A549 (cell line): ENCODE measurements around the gene RGMA. TPM values are rescaled to one million over a fixed set of nuclear protein-coding genes. Genes with fewer than 3 reads are reported as not detected.

Experiments used
- ATAC-seq, 2 experiments: fragments of 200-7000 bp in 1 of 2; fragments of >200 bp in 1 of 2; cut with Nextera tagmentation in 1 of 2; cut with Tn5 transposase in 1 of 2; 3 replicates each; pipeline versions ENCODE4 v1.8.0 to v1.9.1; 2018 to 2020; ENCODE audit warnings: mild to moderate bottlenecking in 1 of 2, moderate library complexity in 1 of 2
- CTCF ChIA-PET: fragments of 300-600 bp; sonication (Branson Sonifier 250); formaldehyde crosslinking; extraction: SDS; loops from one replicate; lab custom pipeline; 2021; ENCODE audit warnings: antibody characterized with exemption, inconsistent platforms; lab: Yijun Ruan, JAX
- POLR2A ChIA-PET: fragments of 350-600 bp; formaldehyde crosslinking; extraction: SDS; loops from one replicate; lab custom pipeline; 2021; ENCODE audit warnings: antibody characterized with exemption, inconsistent platforms; lab: Yijun Ruan, JAX
- DNase-seq, 2 experiments: peaks; one replicate each; pipeline versions ENCODE4 v3.0.0 to v3.0.0-alpha.2; 2011 to 2016; ENCODE audit warnings: low read depth in 1 of 2, low spot score in 1 of 2
- FAIRE-seq: peaks from 2 replicates; lab custom pipeline; 2011; peaks lifted over from hg19 to GRCh38; lab: Jason Lieb, UNC
- H3K27ac ChIP-seq, 2 experiments: fragments of >200 bp; sonication (Bioruptor Twin); formaldehyde crosslinking; 3 replicates each; pipeline ENCODE4 v1.5.1; 2016 to 2017
- H3K4me1 ChIP-seq: fragments of >200 bp; sonication (Bioruptor Twin); formaldehyde crosslinking; 3 replicates; pipeline ENCODE4 v1.6.1; 2016
- H3K4me2 ChIP-seq: fragments of >200 bp; sonication (Bioruptor Twin); formaldehyde crosslinking; 3 replicates; pipeline ENCODE4 v1.6.1; 2016
- H3K4me3 ChIP-seq: fragments of >200 bp; sonication (Bioruptor Twin); formaldehyde crosslinking; 3 replicates; pipeline ENCODE4 v1.5.1; 2016
- H3K9me3 ChIP-seq: fragments of >200 bp; sonication (Bioruptor Twin); formaldehyde crosslinking; 3 replicates; pipeline ENCODE4 v1.6.1; 2016
- BCL3 ChIP-seq: fragments of >200 bp; sonication (Bioruptor Twin); formaldehyde crosslinking; IDR thresholded peaks from 3 replicates; pipeline ENCODE4 v1.6.1; 2016
- BHLHE40 ChIP-seq: IDR thresholded peaks from 2 replicates; pipeline ENCODE4 v1.6.1; 2012; ENCODE audit warnings: low read depth, low read length, inconsistent platforms
- CBX8 ChIP-seq: fragments of 200-600 bp; sonication (generic); IDR thresholded peaks from 2 replicates; pipeline ENCODE4 v1.6.1; 2016
- EHMT2 ChIP-seq: fragments of 200-600 bp; sonication (generic); IDR thresholded peaks from 2 replicates; pipeline ENCODE4 v1.6.1; 2016; ENCODE audit warnings: antibody characterized with exemption, low read depth, mild to moderate bottlenecking, moderate library complexity
- ESRRA ChIP-seq: fragments of 150-350 bp; IDR thresholded peaks from 2 replicates; pipeline ENCODE4 v1.6.1; 2014; ENCODE audit warnings: mild to moderate bottlenecking, low read length, borderline replicate concordance
- FOSB ChIP-seq: fragments of 250-450 bp; sonication (Bioruptor Pico); IDR thresholded peaks from 2 replicates; pipeline ENCODE4 v1.5.0; 2020; ENCODE audit warnings: mild to moderate bottlenecking, moderate library complexity
- GATA3 ChIP-seq: IDR thresholded peaks from 2 replicates; pipeline ENCODE4 v1.6.1; 2012; ENCODE audit warnings: borderline replicate concordance
- HDAC2 ChIP-seq: fragments of 200-600 bp; sonication (generic); IDR thresholded peaks from 2 replicates; pipeline ENCODE4 v1.6.1; 2016
- HEYL ChIP-seq: fragments of 250-450 bp; sonication (Bioruptor Pico); IDR thresholded peaks from 2 replicates; pipeline ENCODE4 v1.8.0; 2021; ENCODE audit warnings: mild to moderate bottlenecking, moderate library complexity
- HOXB13 ChIP-seq: fragments of 250-450 bp; sonication (Bioruptor Pico); IDR thresholded peaks from 2 replicates; pipeline ENCODE4 v1.5.0; 2020; ENCODE audit warnings: low read depth, mild to moderate bottlenecking, moderate library complexity
- JUNB ChIP-seq: fragments of >200 bp; sonication (Bioruptor Twin); formaldehyde crosslinking; IDR thresholded peaks from 2 replicates; pipeline ENCODE4 v1.6.1; 2016
- KDM5A ChIP-seq: fragments of 200-600 bp; sonication (generic); IDR thresholded peaks from 2 replicates; pipeline ENCODE4 v1.6.1; 2016; ENCODE audit warnings: antibody characterized with exemption, mild to moderate bottlenecking
- MAZ ChIP-seq: fragments of 150-350 bp; IDR thresholded peaks from 2 replicates; pipeline ENCODE4 v1.6.1; 2014; ENCODE audit warnings: antibody characterized with exemption, low read depth, low read length, borderline replicate concordance
- NFE2L2 ChIP-seq: fragments of 150-350 bp; conservative IDR thresholded peaks from 2 replicates; pipeline ENCODE4 v1.6.1; 2014; ENCODE audit warnings: low read length
- PBX3 ChIP-seq: IDR thresholded peaks from 2 replicates; pipeline ENCODE4 v1.6.1; 2012
- PHF8 ChIP-seq: fragments of 200-600 bp; sonication (generic); IDR thresholded peaks from 2 replicates; pipeline ENCODE4 v1.6.1; 2016; ENCODE audit warnings: low read depth, mild to moderate bottlenecking, antibody characterized with exemption, moderate library complexity, borderline replicate concordance
- POLR2A ChIP-seq: IDR thresholded peaks from 2 replicates; pipeline ENCODE4 v1.6.1; 2012; ENCODE audit warnings: mild to moderate bottlenecking, low read length
- RAD21 ChIP-seq, 2 experiments: fragments of >200 bp in 1 of 2; sonication (Bioruptor Twin) in 1 of 2; formaldehyde crosslinking in 1 of 2; IDR thresholded peaks in 1 of 2; conservative IDR thresholded peaks in 1 of 2; 2 replicates in 1 of 2; 3 replicates in 1 of 2; pipeline ENCODE4 v1.6.1; 2012 to 2018; ENCODE audit warnings: inconsistent platforms in 1 of 2
- RCOR1 ChIP-seq: fragments of 150-350 bp; IDR thresholded peaks from 2 replicates; pipeline ENCODE4 v1.6.1; 2014; ENCODE audit warnings: antibody characterized with exemption, low read length, low read depth
- REST ChIP-seq: fragments of 200-600 bp; sonication (generic); IDR thresholded peaks from 2 replicates; pipeline ENCODE4 v1.6.1; 2016; ENCODE audit warnings: antibody characterized with exemption, mild to moderate bottlenecking, moderate library complexity
- SMC3 ChIP-seq: fragments of >200 bp; sonication (Bioruptor Twin); formaldehyde crosslinking; IDR thresholded peaks from 3 replicates; pipeline ENCODE4 v1.6.1; 2018; ENCODE audit warnings: inconsistent platforms
- TFCP2L1 ChIP-seq: fragments of 250-450 bp; sonication (Bioruptor Pico); IDR thresholded peaks from 2 replicates; pipeline ENCODE4 v1.5.0; 2021; ENCODE audit warnings: mild to moderate bottlenecking
- TP53 ChIP-seq: fragments of 250-450 bp; sonication (Bioruptor Pico); IDR thresholded peaks from 2 replicates; pipeline ENCODE4 v1.5.0; 2021; ENCODE audit warnings: mild to moderate bottlenecking, moderate library complexity
- ZFP36 ChIP-seq: fragments of 450-650 bp; IDR thresholded peaks from 2 replicates; pipeline ENCODE4 v1.6.1; 2014; ENCODE audit warnings: borderline replicate concordance; ENCODE audit not compliant: partially characterized antibody
- ZNF302 ChIP-seq: fragments of 250-450 bp; sonication (Bioruptor Pico); IDR thresholded peaks from 2 replicates; pipeline ENCODE4 v1.9.0; 2021; ENCODE audit warnings: inconsistent platforms, mild to moderate bottlenecking, moderate library complexity
- ZSCAN20 ChIP-seq: fragments of 250-450 bp; sonication (Bioruptor Pico); IDR thresholded peaks from 2 replicates; pipeline ENCODE4 v1.8.0; 2022; ENCODE audit warnings: mild to moderate bottlenecking, moderate library complexity
- WGBS: methylation state at CpG from one replicate; pipeline ENCODE4 v1.1.6; 2017; ENCODE audit errors: missing lambda C conversion rate; 5-methylcytosine and 5-hydroxymethylcytosine counted together
- polyA plus RNA-seq, 4 experiments: library from polyadenylated mRNA; depleted of rRNA in 3 of 4; stranded (reverse); fragments of >200 nt; fragmentation: RNase III in 1 of 4; extraction: RNeasy Plus Mini Kit Qiagen cat#74134 plus additional on column Dnase treatment in 1 of 4; gene quantifications; 2 replicates in 3 of 4; 3 replicates in 1 of 4; pipeline ENCODE4 v1.2.3, GENCODE V29; 2011 to 2017
- TF ChIP-seq, protein P1 (sequence below): fragments of >200 bp; sonication (Bioruptor Twin); formaldehyde crosslinking; IDR thresholded peaks from 2 replicates; pipeline ENCODE4 v1.6.1; 2016
- TF ChIP-seq, protein P2 (sequence below): fragments of >200 bp; sonication (Bioruptor Twin); formaldehyde crosslinking; IDR thresholded peaks from 3 replicates; pipeline ENCODE4 v1.5.1; 2016

The RGMA gene
- polyA plus RNA-seq, 2 of the 4 experiments (the other 2 are of a cell fraction), result 0.22 TPM; not detected in 1

- TF ChIP-seq RAD21 (conservative IDR thresholded peaks at IDR 0.05 in 1 of 2, IDR thresholded peaks at IDR 0.05 in 1 of 2) (no peak), CBX8 (no peak), ESRRA (no peak), ZFP36 (no peak), SMC3 (no peak), TP53 (CRISPR knock-in tag) (no peak), JUNB (no peak), BCL3 (no peak), TFCP2L1 (CRISPR knock-in tag) (no peak)
These were observed 8.6 kb downstream of the RGMA start (continued) for GRCh38 chr15:93080451-93080850.

GRCh38 chr15:93076875-93077274, 12.1 kb downstream of the RGMA start:
- ChIA-PET POLR2A (no interaction called here), CTCF (interaction anchor here (0.8 to 4.7 kb wide), 6 partner anchors 11 to 46 kb away, joined by 3 to 50 read pairs (median 4); partner anchors contain the start of gene RGMA)
- H3K27ac ChIP-seq, result no peak overlapping the region
- H3K4me1 ChIP-seq, result peaks cover 7% of the 10 kb centered on the region
- no peak overlapping the region for H3K4me2 ChIP-seq
- FAIRE-seq (no peak), ATAC-seq (no peak), DNase-seq (no peak)
- 20% methylated on average over 5 of the region's 5 CpGs for WGBS
- TF ChIP-seq PBX3 (no peak), EHMT2 (no peak), HOXB13 (CRISPR knock-in tag) (no peak), HDAC2 (no peak), MAZ (no peak), FOSB (no peak), GATA3 (no peak), BHLHE40 (no peak), NFE2L2 (no peak)
- H3K9me3 ChIP-seq, result no peaks in the 10 kb centered on the region
- H3K4me3 ChIP-seq, result no peak overlapping the region

- no peak for ATAC-seq
- H3K4me2 ChIP-seq, result no peak overlapping the region
- no peak for DNase-seq
- H3K27ac ChIP-seq, result no peak overlapping the region
- ChIA-PET CTCF (interaction anchor here (0.8 to 4.7 kb wide), 5 partner anchors 12 to 46 kb away, joined by 3 to 50 read pairs (median 5); partner anchors contain the start of gene RGMA), POLR2A (no interaction called here)
- peaks cover 10% of the 10 kb centered on the region for H3K4me1 ChIP-seq
- 33% methylated on average over 1 of the region's 1 CpG for WGBS
- FAIRE-seq, result no peak
- H3K4me3 ChIP-seq, result no peak overlapping the region
- H3K9me3 ChIP-seq, result no peaks in the 10 kb centered on the region
- TF ChIP-seq, protein P1, sequence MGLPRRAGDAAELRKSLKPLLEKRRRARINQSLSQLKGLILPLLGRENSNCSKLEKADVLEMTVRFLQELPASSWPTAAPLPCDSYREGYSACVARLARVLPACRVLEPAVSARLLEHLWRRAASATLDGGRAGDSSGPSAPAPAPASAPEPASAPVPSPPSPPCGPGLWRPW, result no peak
- TF ChIP-seq TFCP2L1 (CRISPR knock-in tag), result no peak
- TF ChIP-seq BCL3, result no peak
- no peak for TF ChIP-seq HEYL (CRISPR knock-in tag)
- no peak for TF ChIP-seq KDM5A
- no peak for TF ChIP-seq HDAC2
- no peak for TF ChIP-seq PHF8
- TF ChIP-seq HOXB13 (CRISPR knock-in tag), result no peak
- TF ChIP-seq RCOR1, result no peak
- no peak for TF ChIP-seq MAZ
- TF ChIP-seq ZSCAN20 (CRISPR knock-in tag), result no peak
- no peak for TF ChIP-seq POLR2A
- TF ChIP-seq, protein P2, sequence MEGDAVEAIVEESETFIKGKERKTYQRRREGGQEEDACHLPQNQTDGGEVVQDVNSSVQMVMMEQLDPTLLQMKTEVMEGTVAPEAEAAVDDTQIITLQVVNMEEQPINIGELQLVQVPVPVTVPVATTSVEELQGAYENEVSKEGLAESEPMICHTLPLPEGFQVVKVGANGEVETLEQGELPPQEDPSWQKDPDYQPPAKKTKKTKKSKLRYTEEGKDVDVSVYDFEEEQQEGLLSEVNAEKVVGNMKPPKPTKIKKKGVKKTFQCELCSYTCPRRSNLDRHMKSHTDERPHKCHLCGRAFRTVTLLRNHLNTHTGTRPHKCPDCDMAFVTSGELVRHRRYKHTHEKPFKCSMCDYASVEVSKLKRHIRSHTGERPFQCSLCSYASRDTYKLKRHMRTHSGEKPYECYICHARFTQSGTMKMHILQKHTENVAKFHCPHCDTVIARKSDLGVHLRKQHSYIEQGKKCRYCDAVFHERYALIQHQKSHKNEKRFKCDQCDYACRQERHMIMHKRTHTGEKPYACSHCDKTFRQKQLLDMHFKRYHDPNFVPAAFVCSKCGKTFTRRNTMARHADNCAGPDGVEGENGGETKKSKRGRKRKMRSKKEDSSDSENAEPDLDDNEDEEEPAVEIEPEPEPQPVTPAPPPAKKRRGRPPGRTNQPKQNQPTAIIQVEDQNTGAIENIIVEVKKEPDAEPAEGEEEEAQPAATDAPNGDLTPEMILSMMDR, result no peak
- TF ChIP-seq ZNF302, result no peak
- no peak for TF ChIP-seq EHMT2
- TF ChIP-seq REST, result no peak
These were observed 12.8 kb downstream of the RGMA start for GRCh38 chr15:93076217-93076616.
